Measurements from ENCODE around the gene SLC7A4. TPM values are rescaled to one million over a fixed set of nuclear protein-coding genes. Genes with fewer than 3 reads are reported as not detected.

The SLC7A4 gene
- total RNA-seq, 1 donor from 2014 or later = 0.93 TPM

Small RNA genes within 50 kb of the gene (microRNA-seq; reads per million reads assigned to microRNA genes)
- not detected for gene MIR649

Other genes with a start within 250 kb of the SLC7A4 start
- gene PI4KA, start 173.8 kb downstream of the SLC7A4 start, total RNA-seq = 35.9 and 37.3 TPM in 2 replicates
- 19.6 and 24.6 TPM in 2 replicates for gene SNAP29, start 173.6 kb downstream of the SLC7A4 start, total RNA-seq
- gene CRKL, start 115.2 kb downstream of the SLC7A4 start, total RNA-seq = 59.5 and 63.0 TPM in 2 replicates
- 0.48 and 0.67 TPM in 2 replicates for gene AIFM3, start 65.3 kb downstream of the SLC7A4 start, total RNA-seq
- 62.0 and 68.9 TPM in 2 replicates for gene LZTR1, start 50.3 kb downstream of the SLC7A4 start, total RNA-seq
- 12.1 and 12.2 TPM in 2 replicates for gene THAP7, start 30.4 kb downstream of the SLC7A4 start, total RNA-seq
- 0.22 and 0.45 TPM in 2 replicates for gene P2RX6, start 17.4 kb downstream of the SLC7A4 start, total RNA-seq
- 0.19 TPM in 1 of 2 replicates, not detected in the other for gene LRRC74B, start 13.4 kb upstream of the SLC7A4 start, total RNA-seq

Data from astrocyte (in vitro differentiated cells and primary cell).